AG08396 (cell line): ENCODE data around the gene SHANK2.

Experiments used
- DNase-seq: peaks from one replicate; pipeline ENCODE4 v3.0.0; 2012; ENCODE audit warnings: low spot score, mixed read lengths

Gene SHANK2

GRCh38 chr11:71222318-71223080 lies 29.9 kb downstream of the SHANK2 start:
- no peak for DNase-seq

GRCh38 chr11:71221821-71222220 lies 30.6 kb downstream of the SHANK2 start:
- no peak for DNase-seq

GRCh38 chr11:71221201-71221600 lies 31.2 kb downstream of the SHANK2 start:
- no peak for DNase-seq

GRCh38 chr11:71218789-71219499 lies 33.4 kb downstream of the SHANK2 start:
- no peak for DNase-seq

- DNase-seq = no peak
These were observed 36.9 kb downstream of the SHANK2 start for GRCh38 chr11:71215425-71215965.

GRCh38 chr11:71214553-71215424 lies 37.6 kb downstream of the SHANK2 start:
- no peak for DNase-seq

GRCh38 chr11:71213696-71214552 lies 38.5 kb downstream of the SHANK2 start:
- no peak for DNase-seq

GRCh38 chr11:71212871-71213559 lies 39.4 kb downstream of the SHANK2 start:
- DNase-seq = peak; percentile 68

- DNase-seq = no peak
These were observed 40.7 kb downstream of the SHANK2 start for GRCh38 chr11:71211631-71212030.

- no peak for DNase-seq
These were observed 41.5 kb downstream of the SHANK2 start for GRCh38 chr11:71210861-71211260.

- DNase-seq = no peak
These were observed 42.7 kb downstream of the SHANK2 start for GRCh38 chr11:71209656-71210055.

- no peak for DNase-seq
These were observed 43.2 kb downstream of the SHANK2 start for GRCh38 chr11:71209181-71209580.

GRCh38 chr11:71208011-71208774 lies 44.2 kb downstream of the SHANK2 start:
- DNase-seq = no peak

- no peak for DNase-seq
These were observed 44.8 kb downstream of the SHANK2 start for GRCh38 chr11:71207563-71207962.

- peak; percentile 74 for DNase-seq
These were observed 46.2 kb downstream of the SHANK2 start for GRCh38 chr11:71206186-71206585.

GRCh38 chr11:71204748-71205664 lies 47.4 kb downstream of the SHANK2 start:
- DNase-seq = no peak

- DNase-seq = no peak
These were observed 48.1 kb downstream of the SHANK2 start for GRCh38 chr11:71204294-71204693.

- no peak for DNase-seq
These were observed 48.7 kb downstream of the SHANK2 start for GRCh38 chr11:71203681-71204080.

GRCh38 chr11:71202966-71203365 lies 49.4 kb downstream of the SHANK2 start:
- no peak for DNase-seq
